ENCODE measurements around the gene SLC2A8. TPM values are rescaled to one million over a fixed set of nuclear protein-coding genes. Genes with fewer than 3 reads are reported as not detected.
A peak's percentile ranks its signal among the peaks of the same experiment; 100 is the strongest.

Gene SLC2A8, protein sequence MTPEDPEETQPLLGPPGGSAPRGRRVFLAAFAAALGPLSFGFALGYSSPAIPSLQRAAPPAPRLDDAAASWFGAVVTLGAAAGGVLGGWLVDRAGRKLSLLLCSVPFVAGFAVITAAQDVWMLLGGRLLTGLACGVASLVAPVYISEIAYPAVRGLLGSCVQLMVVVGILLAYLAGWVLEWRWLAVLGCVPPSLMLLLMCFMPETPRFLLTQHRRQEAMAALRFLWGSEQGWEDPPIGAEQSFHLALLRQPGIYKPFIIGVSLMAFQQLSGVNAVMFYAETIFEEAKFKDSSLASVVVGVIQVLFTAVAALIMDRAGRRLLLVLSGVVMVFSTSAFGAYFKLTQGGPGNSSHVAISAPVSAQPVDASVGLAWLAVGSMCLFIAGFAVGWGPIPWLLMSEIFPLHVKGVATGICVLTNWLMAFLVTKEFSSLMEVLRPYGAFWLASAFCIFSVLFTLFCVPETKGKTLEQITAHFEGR
- total RNA-seq = 14.1 to 16.4 TPM (median 15.3 TPM) in 3 replicates
- long read RNA-seq, transcript SLC2A8-215 (8 exons, 1,763 nt) = minor isoform, 5 of 52 reads
- long read RNA-seq, transcript SLC2A8-203 (10 exons, 2,172 nt) = major isoform, 24 of 52 reads
- long read RNA-seq, partial matches to known transcripts = 0 of 52 reads
- long read RNA-seq, other reads (novel, unspliced or antisense) = 17 of 52 reads

DNA sequence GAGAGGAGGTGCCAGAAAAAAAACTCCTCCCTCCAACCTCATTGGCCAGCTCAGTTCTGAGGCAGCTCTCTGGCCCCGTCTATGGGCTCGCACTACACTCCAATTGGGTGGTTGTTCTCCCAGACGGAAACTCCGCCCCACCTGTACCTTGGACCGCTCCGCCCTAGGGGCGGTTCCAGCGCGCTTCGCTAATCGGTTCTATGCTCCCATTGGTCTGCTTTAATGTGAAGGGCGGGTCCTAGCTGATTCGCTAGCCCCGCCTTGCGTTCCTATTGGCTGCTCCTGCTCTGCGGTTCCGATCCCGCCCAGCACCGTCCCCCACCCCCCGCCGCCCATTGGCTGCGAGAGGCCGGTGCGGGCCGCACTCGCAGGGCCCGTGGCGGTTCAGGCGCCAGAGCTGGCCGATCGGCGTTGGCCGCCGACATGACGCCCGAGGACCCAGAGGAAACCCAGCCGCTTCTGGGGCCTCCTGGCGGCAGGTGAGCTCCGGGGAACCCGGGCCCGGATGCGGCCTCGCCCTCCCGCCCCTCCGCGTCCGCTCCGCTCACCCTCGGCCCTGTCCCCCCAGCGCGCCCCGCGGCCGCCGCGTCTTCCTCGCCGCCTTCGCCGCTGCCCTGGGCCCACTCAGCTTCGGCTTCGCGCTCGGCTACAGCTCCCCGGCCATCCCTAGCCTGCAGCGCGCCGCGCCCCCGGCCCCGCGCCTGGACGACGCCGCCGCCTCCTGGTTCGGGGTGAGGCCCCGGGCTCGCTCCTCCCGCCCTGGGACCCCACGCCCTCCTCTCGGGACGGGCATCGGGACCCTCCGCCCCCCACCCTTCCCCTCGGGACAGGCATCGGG lies at the start of gene SLC2A8:
SLC2A8 (plus strand) TSS at position 362 of the 838 bp plus-strand sequence; CDS start at position 424, 62 bp downstream.
- H3K9me3 Mint-ChIP-seq (ENCODE audit: low read depth) = no peaks in the 10 kb centered on the region
- DNase-seq (ENCODE audit: low spot score) = peak; percentile 99
- peak within 1 kb of the TSS; percentile 88 for H3K4me3 Mint-ChIP-seq (ENCODE audit: unreplicated experiment)
- peaks cover 13% of the 10 kb centered on the region for H3K4me1 Mint-ChIP-seq (ENCODE audit: low read depth)
- TF ChIP-seq, protein P1, sequence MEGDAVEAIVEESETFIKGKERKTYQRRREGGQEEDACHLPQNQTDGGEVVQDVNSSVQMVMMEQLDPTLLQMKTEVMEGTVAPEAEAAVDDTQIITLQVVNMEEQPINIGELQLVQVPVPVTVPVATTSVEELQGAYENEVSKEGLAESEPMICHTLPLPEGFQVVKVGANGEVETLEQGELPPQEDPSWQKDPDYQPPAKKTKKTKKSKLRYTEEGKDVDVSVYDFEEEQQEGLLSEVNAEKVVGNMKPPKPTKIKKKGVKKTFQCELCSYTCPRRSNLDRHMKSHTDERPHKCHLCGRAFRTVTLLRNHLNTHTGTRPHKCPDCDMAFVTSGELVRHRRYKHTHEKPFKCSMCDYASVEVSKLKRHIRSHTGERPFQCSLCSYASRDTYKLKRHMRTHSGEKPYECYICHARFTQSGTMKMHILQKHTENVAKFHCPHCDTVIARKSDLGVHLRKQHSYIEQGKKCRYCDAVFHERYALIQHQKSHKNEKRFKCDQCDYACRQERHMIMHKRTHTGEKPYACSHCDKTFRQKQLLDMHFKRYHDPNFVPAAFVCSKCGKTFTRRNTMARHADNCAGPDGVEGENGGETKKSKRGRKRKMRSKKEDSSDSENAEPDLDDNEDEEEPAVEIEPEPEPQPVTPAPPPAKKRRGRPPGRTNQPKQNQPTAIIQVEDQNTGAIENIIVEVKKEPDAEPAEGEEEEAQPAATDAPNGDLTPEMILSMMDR (IDR thresholded peaks at IDR 0.05) = peak; percentile 56
- H3K27ac Mint-ChIP-seq (ENCODE audit: unreplicated experiment) = peak within 1 kb of the TSS; percentile 71
- no peaks in the 10 kb centered on the region for H3K36me3 Mint-ChIP-seq (ENCODE audit: low read depth)
- H3K27me3 Mint-ChIP-seq (ENCODE audit: low read depth) = no peaks in the 10 kb centered on the region

DNA sequence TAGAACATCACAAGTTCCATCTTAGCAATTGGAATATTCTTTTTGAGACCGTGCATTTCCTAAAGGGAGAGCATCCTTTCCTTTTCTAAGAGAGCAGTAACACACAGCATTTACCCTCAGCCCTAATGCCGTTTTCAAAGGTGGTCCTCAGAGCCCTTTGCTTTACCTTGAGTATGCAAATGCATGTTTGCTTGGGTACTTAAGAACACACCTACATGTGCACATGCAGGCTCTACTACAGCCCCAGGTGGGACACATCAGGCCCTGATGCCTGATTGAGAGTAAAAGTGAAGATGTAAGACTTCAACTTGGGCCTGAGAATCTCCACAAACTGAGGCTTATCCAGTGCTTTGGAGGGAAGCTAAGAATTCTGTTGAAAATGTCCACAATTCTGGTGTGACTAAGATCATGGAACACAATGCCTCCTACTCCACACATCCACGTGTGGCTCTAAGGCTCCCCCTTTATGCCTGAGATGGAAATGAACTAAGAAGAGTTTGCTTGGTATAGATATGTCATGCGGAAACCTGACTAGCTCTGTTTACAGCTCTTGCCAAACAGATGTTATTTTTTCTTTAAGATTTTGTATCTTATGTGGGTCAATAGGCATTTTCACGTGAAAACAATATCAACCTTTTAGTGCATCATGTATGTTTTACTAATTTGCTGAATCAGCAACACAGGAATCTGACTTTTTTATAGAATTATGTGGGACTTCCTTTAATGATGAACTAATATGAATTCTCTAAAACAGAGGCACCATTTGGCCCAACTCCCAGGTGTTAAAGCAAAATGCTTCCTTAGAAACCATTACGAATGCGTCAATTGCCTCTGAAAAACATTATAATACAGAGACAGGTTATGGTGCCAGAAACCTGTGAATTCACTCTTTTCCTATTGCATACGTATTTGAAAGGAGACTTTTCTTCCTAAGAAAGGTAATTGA lies 48.9 kb upstream of the SLC2A8 start:
- Mint-ChIP-seq H3K4me1 (ENCODE audit: low read depth) (peaks cover 11% of the 10 kb centered on the region), H3K9me3 (ENCODE audit: low read depth) (no peaks in the 10 kb centered on the region), H3K4me3 (ENCODE audit: unreplicated experiment) (no peak overlapping the region), H3K36me3 (ENCODE audit: low read depth) (no peaks in the 10 kb centered on the region), H3K27me3 (ENCODE audit: low read depth) (no peaks in the 10 kb centered on the region), H3K27ac (ENCODE audit: unreplicated experiment) (no peak overlapping the region)
- no peak for DNase-seq (ENCODE audit: low spot score)
- TF ChIP-seq, protein P1 (IDR thresholded peaks at IDR 0.05) = peak; percentile 75

DNA sequence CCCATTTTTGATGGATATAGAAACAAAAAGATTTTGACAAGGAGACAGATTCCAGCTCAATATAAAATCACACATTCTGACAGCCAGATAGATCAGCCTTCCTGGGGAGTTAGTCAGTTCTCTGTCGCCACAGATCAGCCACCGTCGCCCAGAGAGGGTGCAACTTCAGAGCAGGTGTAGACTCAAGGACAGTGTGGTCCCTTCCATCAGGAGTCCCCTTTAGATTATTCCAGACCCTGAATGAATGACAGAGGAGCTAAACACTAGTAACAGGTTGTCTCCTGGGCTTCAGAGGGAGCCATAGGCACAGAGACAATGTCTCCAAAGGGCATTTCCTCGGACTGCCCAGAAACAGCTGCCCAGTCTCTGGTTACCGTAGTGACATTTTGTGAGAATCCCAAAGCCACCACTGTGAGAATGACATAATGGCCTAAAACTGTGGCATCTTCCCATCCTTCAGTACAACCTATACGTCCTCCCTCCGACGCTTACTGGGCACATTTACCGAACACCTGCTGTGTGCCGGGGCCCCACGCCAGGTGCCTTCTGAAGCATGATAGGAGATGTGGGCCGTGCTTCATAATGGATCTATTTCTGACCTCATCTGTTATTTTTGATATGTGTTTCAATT lies 47.4 kb upstream of the SLC2A8 start:
- no peak overlapping the region for H3K4me3 Mint-ChIP-seq (ENCODE audit: unreplicated experiment)
- H3K27me3 Mint-ChIP-seq (ENCODE audit: low read depth) = no peaks in the 10 kb centered on the region
- H3K36me3 Mint-ChIP-seq (ENCODE audit: low read depth) = no peaks in the 10 kb centered on the region
- H3K27ac Mint-ChIP-seq (ENCODE audit: unreplicated experiment) = no peak overlapping the region
- no peak for DNase-seq (ENCODE audit: low spot score)
- no peaks in the 10 kb centered on the region for H3K9me3 Mint-ChIP-seq (ENCODE audit: low read depth)
- TF ChIP-seq, protein P1 (IDR thresholded peaks at IDR 0.05) = no peak
- peaks cover 4% of the 10 kb centered on the region for H3K4me1 Mint-ChIP-seq (ENCODE audit: low read depth)

DNA sequence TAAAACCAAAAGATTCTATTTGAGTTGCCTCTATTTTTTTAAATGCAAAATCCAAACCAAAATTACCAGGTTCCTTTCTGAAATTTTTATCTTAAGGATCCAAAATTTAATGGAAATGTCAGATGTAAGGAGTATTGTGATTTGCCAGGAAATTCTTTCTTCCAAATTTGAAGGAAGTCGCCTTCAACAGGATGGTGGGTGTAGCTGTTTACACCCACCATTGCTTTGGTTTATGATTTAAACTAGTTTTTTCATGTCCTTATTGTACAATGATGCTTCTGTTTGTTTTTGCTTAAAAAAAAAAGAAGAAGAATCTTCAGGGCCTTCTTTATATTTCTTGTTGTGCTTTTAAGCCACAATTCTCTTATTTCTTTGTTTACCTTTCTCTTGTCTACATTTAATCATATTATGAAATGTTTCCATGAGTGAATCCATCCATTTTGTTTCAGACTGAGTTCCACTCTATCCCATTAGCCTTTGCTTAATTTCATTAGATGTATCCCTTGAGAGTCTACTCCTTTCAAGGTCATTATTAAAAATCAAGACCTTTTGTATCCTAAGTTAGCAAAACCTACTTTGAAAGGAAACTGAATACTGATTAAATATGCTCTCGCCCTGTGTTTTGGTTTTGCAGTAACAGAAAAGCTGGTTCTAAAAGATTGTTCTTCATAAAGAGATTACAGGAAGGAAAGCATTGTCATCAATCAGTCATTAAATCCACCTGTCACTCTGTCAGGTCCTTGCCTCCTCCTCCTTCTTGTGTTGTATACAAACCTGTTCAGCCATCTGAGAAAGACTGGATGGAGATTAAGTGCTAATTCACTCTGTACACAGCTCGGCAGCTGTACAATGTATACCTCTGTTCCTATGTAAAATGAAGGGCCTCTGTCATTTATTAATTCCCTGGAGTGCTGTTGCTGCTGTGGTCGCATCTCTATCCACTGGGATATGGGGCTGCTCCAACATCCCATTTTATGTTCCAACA lies 45.5 kb upstream of the SLC2A8 start:
- no peaks in the 10 kb centered on the region for H3K27me3 Mint-ChIP-seq (ENCODE audit: low read depth)
- H3K9me3 Mint-ChIP-seq (ENCODE audit: low read depth) = no peaks in the 10 kb centered on the region
- no peaks in the 10 kb centered on the region for H3K36me3 Mint-ChIP-seq (ENCODE audit: low read depth)
- H3K4me1 Mint-ChIP-seq (ENCODE audit: low read depth) = no peaks in the 10 kb centered on the region
- no peak overlapping the region for H3K4me3 Mint-ChIP-seq (ENCODE audit: unreplicated experiment)
- no peak overlapping the region for H3K27ac Mint-ChIP-seq (ENCODE audit: unreplicated experiment)
- TF ChIP-seq, protein P1 (IDR thresholded peaks at IDR 0.05) = no peak
- no peak for DNase-seq (ENCODE audit: low spot score)
